NB4 (cell line): ENCODE data around the gene VDR.

ENCODE experiments used
- DNase-seq: peaks from one replicate; pipeline ENCODE4 v3.0.0; 2010; ENCODE audit warnings: low read depth
- H3K4me3 ChIP-seq: one replicate; pipeline ENCODE4 v1.5.1; 2011; ENCODE audit warnings: mild to moderate bottlenecking, low read depth, low read length, moderate library complexity
- MYC ChIP-seq: IDR thresholded peaks from 2 replicates; pipeline ENCODE4 v1.6.1; 2011; ENCODE audit warnings: low read depth, low read length
- POLR2A ChIP-seq: IDR thresholded peaks from 2 replicates; pipeline ENCODE4 v1.6.1; 2011; ENCODE audit warnings: mild to moderate bottlenecking; ENCODE audit not compliant: insufficient read length; ENCODE audit errors: extremely low read depth
- TF ChIP-seq, protein P1 (sequence below): IDR thresholded peaks from one replicate; pipeline ENCODE4 v1.5.1; 2012; ENCODE audit warnings: low read depth, low read length
- TF ChIP-seq, protein P2 (sequence below): IDR thresholded peaks from 2 replicates; pipeline ENCODE4 v1.6.1; 2011; ENCODE audit warnings: low read depth, low read length

VDR gene

GRCh38 chr12:47808574-47809365 is 96.0 kb downstream of the VDR start:
- TF ChIP-seq, protein P1, sequence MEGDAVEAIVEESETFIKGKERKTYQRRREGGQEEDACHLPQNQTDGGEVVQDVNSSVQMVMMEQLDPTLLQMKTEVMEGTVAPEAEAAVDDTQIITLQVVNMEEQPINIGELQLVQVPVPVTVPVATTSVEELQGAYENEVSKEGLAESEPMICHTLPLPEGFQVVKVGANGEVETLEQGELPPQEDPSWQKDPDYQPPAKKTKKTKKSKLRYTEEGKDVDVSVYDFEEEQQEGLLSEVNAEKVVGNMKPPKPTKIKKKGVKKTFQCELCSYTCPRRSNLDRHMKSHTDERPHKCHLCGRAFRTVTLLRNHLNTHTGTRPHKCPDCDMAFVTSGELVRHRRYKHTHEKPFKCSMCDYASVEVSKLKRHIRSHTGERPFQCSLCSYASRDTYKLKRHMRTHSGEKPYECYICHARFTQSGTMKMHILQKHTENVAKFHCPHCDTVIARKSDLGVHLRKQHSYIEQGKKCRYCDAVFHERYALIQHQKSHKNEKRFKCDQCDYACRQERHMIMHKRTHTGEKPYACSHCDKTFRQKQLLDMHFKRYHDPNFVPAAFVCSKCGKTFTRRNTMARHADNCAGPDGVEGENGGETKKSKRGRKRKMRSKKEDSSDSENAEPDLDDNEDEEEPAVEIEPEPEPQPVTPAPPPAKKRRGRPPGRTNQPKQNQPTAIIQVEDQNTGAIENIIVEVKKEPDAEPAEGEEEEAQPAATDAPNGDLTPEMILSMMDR: peak; percentile 47
- TF ChIP-seq, protein P2, sequence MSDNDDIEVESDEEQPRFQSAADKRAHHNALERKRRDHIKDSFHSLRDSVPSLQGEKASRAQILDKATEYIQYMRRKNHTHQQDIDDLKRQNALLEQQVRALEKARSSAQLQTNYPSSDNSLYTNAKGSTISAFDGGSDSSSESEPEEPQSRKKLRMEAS: peak; percentile 36
- TF ChIP-seq MYC: no peak; the same call in 1 of the 2 replicates
- peak; percentile 88 for DNase-seq
- H3K4me3 ChIP-seq: no peak overlapping the region

DNA sequence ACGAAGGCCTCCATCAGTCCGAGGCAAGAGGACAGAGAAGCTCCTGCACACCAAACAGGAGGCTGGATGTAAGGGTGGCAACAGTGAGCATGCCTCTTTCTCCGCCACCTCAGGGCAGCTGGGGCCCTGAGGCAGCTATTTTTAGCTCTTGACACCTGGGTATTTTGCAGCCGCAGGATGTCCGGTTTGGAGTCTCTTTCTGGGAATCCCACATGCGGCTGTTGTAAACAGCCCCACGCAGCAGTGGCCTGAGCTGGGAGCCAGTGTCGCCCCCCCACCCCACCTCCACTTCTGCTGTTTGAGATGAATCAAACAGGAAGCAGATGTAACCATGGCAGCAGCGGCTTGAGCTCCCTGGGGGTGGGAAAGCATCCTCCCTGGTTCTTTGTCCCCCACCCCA is 96.7 kb downstream of the VDR start:
- H3K4me3 ChIP-seq: no peak overlapping the region
- peak; percentile 80 for DNase-seq
- TF ChIP-seq MYC (no peak), POLR2A (no peak)
- TF ChIP-seq, protein P1: no peak
- TF ChIP-seq, protein P2: no peak

- H3K4me3 ChIP-seq: no peak overlapping the region
- TF ChIP-seq POLR2A (no peak), MYC (no peak)
- TF ChIP-seq, protein P2: no peak
- TF ChIP-seq, protein P1: no peak
- no peak for DNase-seq
Observed at GRCh38 chr12:47807338-47807737, 97.5 kb downstream of the VDR start.

- no peak for DNase-seq
- TF ChIP-seq MYC: no peak
- TF ChIP-seq POLR2A: no peak
- TF ChIP-seq, protein P1: no peak
- TF ChIP-seq, protein P2: no peak
- no peak overlapping the region for H3K4me3 ChIP-seq
Observed at GRCh38 chr12:47805417-47805816, 99.4 kb downstream of the VDR start.

- TF ChIP-seq, protein P1: no peak
- TF ChIP-seq MYC (no peak), POLR2A (no peak)
- TF ChIP-seq, protein P2: no peak
- DNase-seq: no peak
- no peak overlapping the region for H3K4me3 ChIP-seq
Observed at GRCh38 chr12:47804171-47804570, 100.6 kb downstream of the VDR start.
